Measurements from ENCODE around the gene TRAF1.

The TRAF1 gene

GRCh38 chr9:120870206-120870605 lies 56.4 kb downstream of the TRAF1 start:
- no peak for DNase-seq (ENCODE audit: low spot score)

GRCh38 chr9:120869726-120870125 lies 56.9 kb downstream of the TRAF1 start:
- DNase-seq (ENCODE audit: low spot score) = no peak

- no peak for DNase-seq (ENCODE audit: low spot score)
Measured at GRCh38 chr9:120869360-120869687, 57.3 kb downstream of the TRAF1 start.

GRCh38 chr9:120868676-120869359 lies 57.8 kb downstream of the TRAF1 start:
- peak; percentile 99 for DNase-seq (ENCODE audit: low spot score)

- no peak for DNase-seq (ENCODE audit: low spot score)
Measured at GRCh38 chr9:120868339-120868675, 58.3 kb downstream of the TRAF1 start.

GRCh38 chr9:120867676-120868338 lies 58.8 kb downstream of the TRAF1 start:
- no peak for DNase-seq (ENCODE audit: low spot score)

GRCh38 chr9:120866651-120867050 lies 59.9 kb downstream of the TRAF1 start:
- DNase-seq (ENCODE audit: low spot score) = no peak

GRCh38 chr9:120865809-120866208 lies 60.8 kb downstream of the TRAF1 start:
- no peak for DNase-seq (ENCODE audit: low spot score)

GRCh38 chr9:120865176-120865575 lies 61.4 kb downstream of the TRAF1 start:
- no peak for DNase-seq (ENCODE audit: low spot score)

- DNase-seq (ENCODE audit: low spot score) = no peak
Measured at GRCh38 chr9:120864719-120865118, 61.9 kb downstream of the TRAF1 start.

- DNase-seq (ENCODE audit: low spot score) = no peak
Measured at GRCh38 chr9:120863833-120864232, 62.8 kb downstream of the TRAF1 start.

GRCh38 chr9:120862452-120862851 lies 64.1 kb downstream of the TRAF1 start:
- DNase-seq (ENCODE audit: low spot score) = no peak

GRCh38 chr9:120861935-120862334 lies 64.7 kb downstream of the TRAF1 start:
- no peak for DNase-seq (ENCODE audit: low spot score)

GRCh38 chr9:120860083-120860482 lies 66.5 kb downstream of the TRAF1 start:
- no peak for DNase-seq (ENCODE audit: low spot score)

- no peak for DNase-seq (ENCODE audit: low spot score)
Measured at GRCh38 chr9:120859361-120859760, 67.2 kb downstream of the TRAF1 start.

- no peak for DNase-seq (ENCODE audit: low spot score)
Measured at GRCh38 chr9:120857902-120858301, 68.7 kb downstream of the TRAF1 start.

GRCh38 chr9:120857481-120857880 lies 69.1 kb downstream of the TRAF1 start:
- DNase-seq (ENCODE audit: low spot score) = no peak

GRCh38 chr9:120856700-120857099 lies 69.9 kb downstream of the TRAF1 start:
- DNase-seq (ENCODE audit: low spot score) = no peak

GRCh38 chr9:120855827-120856670 lies 70.5 kb downstream of the TRAF1 start:
- no peak for DNase-seq (ENCODE audit: low spot score)

GRCh38 chr9:120854596-120855327 lies 71.8 kb downstream of the TRAF1 start:
- DNase-seq (ENCODE audit: low spot score) = no peak

- no peak for DNase-seq (ENCODE audit: low spot score)
Measured at GRCh38 chr9:120853198-120853597, 73.4 kb downstream of the TRAF1 start.

Measured in AG20443 (cell line).